Upper lobe of left lung (tissue), 6 donors: ENCODE data around the gene SLC39A13. TPM values are rescaled to one million over a fixed set of nuclear protein-coding genes. Genes with fewer than 3 reads are reported as not detected.

ENCODE experiments used
- ATAC-seq, 2 donors: fragments of 200-7000 bp; cut with Tn5 transposase; one replicate each; pipeline ENCODE4 v1.9.1; 2022; ENCODE audit warnings: mild to moderate bottlenecking in 2 of 2, moderate library complexity in 2 of 2; ENCODE audit not compliant: low FRiP score in 2 of 2
- DNase-seq, 2 donors: peaks; one replicate each; pipeline ENCODE4 v3.0.0-alpha.2; 2019 to 2020
- H3K27ac ChIP-seq, 4 donors: fragments of 200-600 bp; sonication (generic); one replicate each; pipeline ENCODE4 v1.5.1; 2016 to 2019
- H3K27me3 ChIP-seq, 4 donors: fragments of 200-600 bp; sonication (generic); one replicate each; pipeline ENCODE4 v1.5.1; 2017 to 2019
- H3K36me3 ChIP-seq, 4 donors: fragments of 200-600 bp; sonication (generic); one replicate each; pipeline ENCODE4 v1.5.1; 2016 to 2019
- H3K4me1 ChIP-seq, 4 donors: fragments of 200-600 bp; sonication (generic); one replicate each; pipeline ENCODE4 v1.5.1; 2018 to 2019
- H3K4me3 ChIP-seq, 4 donors: fragments of 200-600 bp; sonication (generic); one replicate each; pipeline ENCODE4 v1.5.1; 2017 to 2019; ENCODE audit warnings: mild to moderate bottlenecking in 2 of 4, moderate library complexity in 1 of 4
- H3K9me3 ChIP-seq, 4 donors: fragments of 200-600 bp; sonication (generic); one replicate each; pipeline ENCODE4 v1.5.1; 2018 to 2019
- CTCF ChIP-seq, 6 experiments: fragments of 450-650 bp in 4 of 6; fragments of 200-600 bp in 2 of 6; sonication (generic) in 2 of 6; IDR thresholded peaks; one replicate each; pipeline ENCODE4 v1.5.1; 2016 to 2019; ENCODE audit warnings: antibody characterized with exemption in 6 of 6
- EP300 ChIP-seq, 4 donors: sonication (generic); formaldehyde crosslinking; IDR thresholded peaks; one replicate each; pipeline ENCODE4 v1.5.1; 2017; ENCODE audit warnings: antibody characterized with exemption in 4 of 4, control low read depth in 2 of 4
- POLR2A ChIP-seq, 4 donors: fragments of 450-650 bp; IDR thresholded peaks; one replicate each; pipeline ENCODE4 v1.5.1; 2016 to 2017; ENCODE audit warnings: antibody characterized with exemption in 4 of 4, mild to moderate bottlenecking in 2 of 4
- POLR2AphosphoS5 ChIP-seq, 2 donors: sonication (generic); formaldehyde crosslinking; IDR thresholded peaks; one replicate each; pipeline ENCODE4 v1.5.1; 2017; ENCODE audit warnings: antibody characterized with exemption in 2 of 2
- WGBS, 2 donors: methylation state at CpG; one replicate each; pipeline ENCODE4 v1.1.5; 2017 to 2018; 5-methylcytosine and 5-hydroxymethylcytosine counted together
- total RNA-seq, 6 donors: library from RNA; depleted of rRNA in 4 of 6; stranded (reverse); fragments of >200 nt in 4 of 6; gene quantifications; one replicate each; pipeline versions ENCODE4 v1.1.0 to v1.2.1, GENCODE V29; 2016 to 2021
- donor health status: DM: no; HTN: no; CAD: no; lungs with moderate emphysema.
- donor health status: DM: no; HTN: yes; CAD: no; lungs with severe emphysema.

SLC39A13 gene
- total RNA-seq, 6 donors from 2014 or later: 47.9 to 98.8 (median 62.8) TPM

- Histone ChIP-seq H3K36me3 (no peaks in the 10 kb centered on the region), H3K27me3 (no peaks in the 10 kb centered on the region), H3K9me3 (no peaks in the 10 kb centered on the region), H3K27ac (peak overlapping the region; percentile 83 to 97 (median 89)), H3K4me1 (peaks cover 5 to 11% (median 7%) of the 10 kb centered on the region in 4 donors), H3K4me3 (peak overlapping the region; percentile 4 to 48 (median 42))
- DNase-seq: no peak
- no peak for TF ChIP-seq POLR2AphosphoS5 (IDR thresholded peaks at IDR 0.05)
- no peak for TF ChIP-seq POLR2A (IDR thresholded peaks at IDR 0.05)
- no peak for TF ChIP-seq CTCF (IDR thresholded peaks at IDR 0.05)
- no peak for TF ChIP-seq EP300 (IDR thresholded peaks at IDR 0.05)
- no peak for ATAC-seq
- 61 to 76% methylated on average over 8 of the region's 8 CpGs for WGBS, 2 donors
These were observed 32.3 kb upstream of the SLC39A13 start for GRCh38 chr11:47376107-47376524.

GRCh38 chr11:47376525-47377371, 31.6 kb upstream of the SLC39A13 start:
- H3K36me3 ChIP-seq: no peaks in the 10 kb centered on the region
- H3K9me3 ChIP-seq: no peaks in the 10 kb centered on the region
- H3K4me1 ChIP-seq: peaks cover 5 to 11% (median 7%) of the 10 kb centered on the region in 4 donors
- H3K4me3 ChIP-seq: peak overlapping the region in 3 of 4 donors; percentile 40 to 48 (median 45)
- ATAC-seq (peak; percentile 7 to 63), DNase-seq (peak; percentile 77 to 84)
- 55 to 65% methylated on average over 9 to 12 of the region's 14 CpGs for WGBS, 2 donors
- no peaks in the 10 kb centered on the region for H3K27me3 ChIP-seq
- TF ChIP-seq CTCF (IDR thresholded peaks at IDR 0.05): no peak
- peak in 1 of 4 donors; percentile 19 for TF ChIP-seq EP300 (IDR thresholded peaks at IDR 0.05)
- TF ChIP-seq POLR2A (IDR thresholded peaks at IDR 0.05): peak in 1 of 4 donors; percentile 41
- TF ChIP-seq POLR2AphosphoS5 (IDR thresholded peaks at IDR 0.05): peak; percentile 39 to 60
- peak overlapping the region; percentile 83 to 97 (median 89) for H3K27ac ChIP-seq

GRCh38 chr11:47377571-47378009, 30.8 kb upstream of the SLC39A13 start:
- ATAC-seq: peak; percentile 28 to 31
- Histone ChIP-seq H3K27ac (peak overlapping the region; percentile 83 to 97 (median 89)), H3K36me3 (no peaks in the 10 kb centered on the region), H3K27me3 (no peaks in the 10 kb centered on the region), H3K4me1 (peaks cover 10 to 15% (median 11%) of the 10 kb centered on the region in 4 donors), H3K9me3 (no peaks in the 10 kb centered on the region), H3K4me3 (peak overlapping the region in 3 of 4 donors; percentile 40 to 48 (median 45))
- no peak for DNase-seq
- WGBS, 2 donors: 76 to 83% methylated on average over 4 to 5 of the region's 5 CpGs
- TF ChIP-seq CTCF (IDR thresholded peaks at IDR 0.05) (no peak), POLR2AphosphoS5 (IDR thresholded peaks at IDR 0.05) (no peak), POLR2A (IDR thresholded peaks at IDR 0.05) (no peak), EP300 (IDR thresholded peaks at IDR 0.05) (no peak)

- Histone ChIP-seq H3K9me3 (no peaks in the 10 kb centered on the region), H3K36me3 (no peaks in the 10 kb centered on the region), H3K27me3 (no peaks in the 10 kb centered on the region), H3K27ac (peak within 1 kb of the TSS; percentile 83 to 97 (median 89)), H3K4me1 (peaks cover 12 to 21% (median 13%) of the 10 kb centered on the region in 4 donors), H3K4me3 (peak within 1 kb of the TSS in 3 of 4 donors; percentile 40 to 48 (median 45))
- ATAC-seq (peak; percentile 62 to 73), DNase-seq (peak; percentile 79 to 90)
- TF ChIP-seq POLR2AphosphoS5 (IDR thresholded peaks at IDR 0.05): peak; percentile 63 to 65
- peak in 2 of 4 donors; percentile 59 to 87 for TF ChIP-seq POLR2A (IDR thresholded peaks at IDR 0.05)
- TF ChIP-seq EP300 (IDR thresholded peaks at IDR 0.05): no peak
- 48 to 62% methylated on average over 9 to 31 of the region's 31 CpGs for WGBS, 2 donors
These were observed 30.2 kb upstream of the SLC39A13 start, which contains the start of gene SPI1 for GRCh38 chr11:47378010-47378835. SPI1 (minus strand) TSS chr11:47378547; CDS start chr11:47378353, 194 bp downstream.

- H3K27ac ChIP-seq: peak overlapping the region; percentile 83 to 97 (median 89)
- H3K4me1 ChIP-seq: peaks cover 10 to 17% (median 11%) of the 10 kb centered on the region in 4 donors
- no peak for DNase-seq
- TF ChIP-seq POLR2AphosphoS5 (IDR thresholded peaks at IDR 0.05): no peak
- TF ChIP-seq POLR2A (IDR thresholded peaks at IDR 0.05): no peak
- no peak for TF ChIP-seq EP300 (IDR thresholded peaks at IDR 0.05)
- no peak for TF ChIP-seq CTCF (IDR thresholded peaks at IDR 0.05)
- no peaks in the 10 kb centered on the region for H3K9me3 ChIP-seq
- no peak for ATAC-seq
- no peaks in the 10 kb centered on the region for H3K27me3 ChIP-seq
- H3K4me3 ChIP-seq: peak overlapping the region in 1 of 4 donors; percentile 48
- H3K36me3 ChIP-seq: no peaks in the 10 kb centered on the region
These were observed 29.6 kb upstream of the SLC39A13 start for GRCh38 chr11:47378836-47379170.
